Measurements from ENCODE around the gene SCG5. TPM values are rescaled to one million over a fixed set of nuclear protein-coding genes. Genes with fewer than 3 reads are reported as not detected.

SCG5 gene
- total and polyA plus RNA-seq, 2 donors (not counting 3 experiments of a cell fraction or from before 2014, with no cell fraction given), result 3.3 to 3.9 TPM

DNA sequence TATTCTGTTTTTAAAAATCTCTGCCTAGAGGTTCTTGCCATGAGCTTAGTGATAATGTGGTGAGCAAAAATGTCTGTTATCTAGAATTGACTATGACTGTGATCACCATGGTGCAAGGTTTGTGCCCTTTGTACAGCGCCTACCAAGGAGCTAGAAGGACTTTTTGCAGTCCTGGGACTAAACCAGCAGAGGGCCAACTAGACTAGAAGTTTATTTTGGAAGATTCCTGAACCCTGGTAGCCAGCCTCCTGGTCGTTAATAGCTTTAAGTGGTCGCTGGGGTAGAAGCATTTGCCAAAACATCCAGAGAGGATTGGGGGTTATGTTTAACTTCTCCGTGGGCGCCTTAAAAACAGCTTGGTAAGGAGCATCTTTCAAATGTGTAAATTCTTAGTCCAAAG is 7.8 kb downstream of the SCG5 start:
- Histone ChIP-seq H3K79me2 (ENCODE audit: control insufficient read depth, insufficient read depth, low read length) (no peaks in the 10 kb centered on the region), H3K9ac (replicated peaks; ENCODE audit: extremely low read depth, insufficient read depth, low read length) (no peak overlapping the region), H2AFZ (ENCODE audit: low read depth, low read length) (no peak overlapping the region), H3K9me1 (replicated peaks; ENCODE audit: control insufficient read depth, extremely low read depth, insufficient read depth, low read length) (no peaks in the 10 kb centered on the region), H3K4me2 (ENCODE audit: insufficient read depth, low read length) (no peak overlapping the region), H3K4me3 (replicated peaks in 1 of 3; ENCODE audit: insufficient read depth in 1 of 3, low read depth in 1 of 3, low read length in 3 of 3) (no peak overlapping the region), H3K36me3 (ENCODE audit: control insufficient read depth in 2 of 2, extremely low read depth in 1 of 2, insufficient read depth in 2 of 2, low read length in 2 of 2) (no peaks in the 10 kb centered on the region), H3K4me1 (ENCODE audit: control insufficient read depth, extremely low read depth, insufficient read depth, low read length) (peaks cover 8% of the 10 kb centered on the region), H3K27ac (ENCODE audit: insufficient read depth, low read depth, low read length) (no peak overlapping the region), H3K9me3 (replicated peaks; ENCODE audit: control insufficient read depth, insufficient read depth, low read length) (no peaks in the 10 kb centered on the region), H3K27me3 (ENCODE audit: control insufficient read depth in 2 of 2, insufficient read depth in 2 of 2, low read length in 2 of 2) (no peaks in the 10 kb centered on the region), H4K20me1 (replicated peaks; ENCODE audit: control insufficient read depth, extremely low read depth, insufficient read depth, low read length) (no peaks in the 10 kb centered on the region)
- TF ChIP-seq MAX (IDR thresholded peaks at IDR 0.05; ENCODE audit: insufficient read depth, insufficient read length) (no peak), GATA2 (IDR thresholded peaks at IDR 0.05; ENCODE audit: insufficient read depth, insufficient read length, low read depth, low read length) (no peak)
- TF ChIP-seq, protein P1, sequence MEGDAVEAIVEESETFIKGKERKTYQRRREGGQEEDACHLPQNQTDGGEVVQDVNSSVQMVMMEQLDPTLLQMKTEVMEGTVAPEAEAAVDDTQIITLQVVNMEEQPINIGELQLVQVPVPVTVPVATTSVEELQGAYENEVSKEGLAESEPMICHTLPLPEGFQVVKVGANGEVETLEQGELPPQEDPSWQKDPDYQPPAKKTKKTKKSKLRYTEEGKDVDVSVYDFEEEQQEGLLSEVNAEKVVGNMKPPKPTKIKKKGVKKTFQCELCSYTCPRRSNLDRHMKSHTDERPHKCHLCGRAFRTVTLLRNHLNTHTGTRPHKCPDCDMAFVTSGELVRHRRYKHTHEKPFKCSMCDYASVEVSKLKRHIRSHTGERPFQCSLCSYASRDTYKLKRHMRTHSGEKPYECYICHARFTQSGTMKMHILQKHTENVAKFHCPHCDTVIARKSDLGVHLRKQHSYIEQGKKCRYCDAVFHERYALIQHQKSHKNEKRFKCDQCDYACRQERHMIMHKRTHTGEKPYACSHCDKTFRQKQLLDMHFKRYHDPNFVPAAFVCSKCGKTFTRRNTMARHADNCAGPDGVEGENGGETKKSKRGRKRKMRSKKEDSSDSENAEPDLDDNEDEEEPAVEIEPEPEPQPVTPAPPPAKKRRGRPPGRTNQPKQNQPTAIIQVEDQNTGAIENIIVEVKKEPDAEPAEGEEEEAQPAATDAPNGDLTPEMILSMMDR (IDR thresholded peaks at IDR 0.05; ENCODE audit: extremely low read depth in 1 of 2, insufficient read depth in 1 of 2, low read depth in 1 of 2, low read length in 2 of 2), result peak in 1 of 2 donors; percentile 26
- peak; percentile 57 for FAIRE-seq
- POLR2A ChIA-PET, result no interaction called here
- BruUV-seq (replicated peaks), result no TSS peak
- dilution Hi-C loops (cut with MboI; ENCODE audit: extremely low pct_ligation_motif_present, low sequenced_read_pairs) (no loop called here), intact Hi-C loops (cut with micrococcal nuclease) (no loop called here)
- CTCF ChIA-PET, result interaction anchor here (0.6 to 4.3 kb wide), 16 partner anchors 8 to 483 kb away, joined by 3 to 75 read pairs (median 4); no protein-coding TSS in a partner anchor
- DNase-seq (ENCODE audit: low read depth, low spot score), result no peak

DNA sequence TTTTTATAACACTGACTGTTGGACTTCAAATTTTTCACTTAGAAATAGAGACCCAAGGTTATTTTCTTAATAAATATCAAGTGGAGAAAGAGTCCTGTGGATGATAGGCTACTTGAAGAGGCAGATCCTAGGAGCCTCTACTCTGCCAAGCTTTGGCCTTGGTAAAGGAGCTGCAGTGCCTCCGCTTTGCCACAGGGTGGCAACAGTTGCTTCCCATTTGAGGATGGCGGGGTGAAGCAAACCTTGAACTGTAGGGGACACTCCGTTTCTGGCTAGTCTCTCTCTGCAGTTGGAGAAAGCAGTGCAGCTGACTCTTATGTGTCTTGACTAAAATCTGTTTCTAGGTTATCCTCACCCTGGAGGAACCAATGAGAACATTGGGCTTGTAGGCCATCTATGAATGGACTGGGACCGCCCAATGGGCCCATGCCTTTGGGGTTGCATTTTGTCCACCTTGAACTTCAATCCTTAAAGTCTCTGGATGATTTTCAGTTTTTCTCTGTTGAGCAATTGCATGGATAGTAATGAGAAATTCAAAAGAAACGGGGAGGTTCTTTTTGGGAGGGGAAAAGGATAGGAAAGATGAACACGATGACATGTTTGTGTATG is 9.8 kb downstream of the SCG5 start:
- peaks cover 8% of the 10 kb centered on the region for H3K4me1 ChIP-seq (ENCODE audit: control insufficient read depth, extremely low read depth, insufficient read depth, low read length)
- POLR2A ChIA-PET, result no interaction called here
- BruUV-seq (replicated peaks), result no TSS peak
- no peak overlapping the region for H3K27ac ChIP-seq (ENCODE audit: insufficient read depth, low read depth, low read length)
- no peaks in the 10 kb centered on the region for H3K9me1 ChIP-seq (replicated peaks; ENCODE audit: control insufficient read depth, extremely low read depth, insufficient read depth, low read length)
- H4K20me1 ChIP-seq (replicated peaks; ENCODE audit: control insufficient read depth, extremely low read depth, insufficient read depth, low read length), result no peaks in the 10 kb centered on the region
- H2AFZ ChIP-seq (ENCODE audit: low read depth, low read length), result no peak overlapping the region
- intact Hi-C loops (cut with micrococcal nuclease), result no loop called here
- CTCF ChIA-PET, result interaction anchor here (0.6 to 4.3 kb wide), 14 partner anchors 8 to 482 kb away, joined by 3 to 75 read pairs (median 4); no protein-coding TSS in a partner anchor
- FAIRE-seq (peak; percentile 87), DNase-seq (ENCODE audit: low read depth, low spot score) (peak; percentile 54)
- H3K4me3 ChIP-seq (replicated peaks in 1 of 3; ENCODE audit: insufficient read depth in 1 of 3, low read depth in 1 of 3, low read length in 3 of 3), result no peak overlapping the region
- no peaks in the 10 kb centered on the region for H3K9me3 ChIP-seq (replicated peaks; ENCODE audit: control insufficient read depth, insufficient read depth, low read length)
- no peak for TF ChIP-seq EZH2 (IDR thresholded peaks at IDR 0.05; ENCODE audit: borderline replicate concordance, low read depth, low read length, severe bottlenecking)
- TF ChIP-seq, protein P1 (IDR thresholded peaks at IDR 0.05; ENCODE audit: extremely low read depth in 1 of 2, insufficient read depth in 1 of 2, low read depth in 1 of 2, low read length in 2 of 2), result peak; percentile 88 to 93
- H3K79me2 ChIP-seq (ENCODE audit: control insufficient read depth, insufficient read depth, low read length), result no peaks in the 10 kb centered on the region
- dilution Hi-C loops (cut with MboI; ENCODE audit: extremely low pct_ligation_motif_present, low sequenced_read_pairs), result no loop called here
- no peak overlapping the region for H3K4me2 ChIP-seq (ENCODE audit: insufficient read depth, low read length)
- no peak overlapping the region for H3K9ac ChIP-seq (replicated peaks; ENCODE audit: extremely low read depth, insufficient read depth, low read length)
- no peaks in the 10 kb centered on the region for H3K27me3 ChIP-seq (ENCODE audit: control insufficient read depth in 2 of 2, insufficient read depth in 2 of 2, low read length in 2 of 2)
- H3K36me3 ChIP-seq (ENCODE audit: control insufficient read depth in 2 of 2, extremely low read depth in 1 of 2, insufficient read depth in 2 of 2, low read length in 2 of 2), result no peaks in the 10 kb centered on the region
